SKM-1 treated with dmso at 0.1 percent for 144 hours (cell line): Measurements from ENCODE around the gene CHST3.
"Not testable (repeated sequence)": the region's sequence is repeated elsewhere in the genome, so short reads cannot be mapped to it uniquely, and the experiment has no call there.

Experiments used
- DNase-seq: peaks from one replicate; lab custom pipeline; 2025; ENCODE audit not compliant: unreplicated experiment; lab: John Stamatoyannopoulos, UW

Gene CHST3

GRCh38 chr10:71964098-71964742 is at the start of gene CHST3:
CHST3 (plus strand) TSS chr10:71964395; CDS start chr10:72005843, 41,448 bp downstream.
- no peak for DNase-seq

GRCh38 chr10:71916827-71917226 is 47.4 kb upstream of the CHST3 start:
- DNase-seq = no peak

GRCh38 chr10:71918992-71919391 is 45.2 kb upstream of the CHST3 start:
- DNase-seq = no peak

- not testable (repeated sequence) for DNase-seq
Observed at GRCh38 chr10:71919956-71920539, 44.1 kb upstream of the CHST3 start.

- DNase-seq = no peak
Observed at GRCh38 chr10:71920540-71921323, 43.5 kb upstream of the CHST3 start.

- no peak for DNase-seq
Observed at GRCh38 chr10:71921324-71922027, 42.7 kb upstream of the CHST3 start.

GRCh38 chr10:71923138-71923692 is 41.0 kb upstream of the CHST3 start:
- no peak for DNase-seq

GRCh38 chr10:71924771-71925170 is 39.4 kb upstream of the CHST3 start:
- DNase-seq = no peak

- no peak for DNase-seq
Observed at GRCh38 chr10:71927159-71927558, 37.0 kb upstream of the CHST3 start.

GRCh38 chr10:71927776-71928592 is 36.2 kb upstream of the CHST3 start:
- no peak for DNase-seq

GRCh38 chr10:71931295-71931694 is 32.9 kb upstream of the CHST3 start:
- DNase-seq = no peak

- no peak for DNase-seq
Observed at GRCh38 chr10:71933651-71934050, 30.5 kb upstream of the CHST3 start.

GRCh38 chr10:71938211-71938610 is 26.0 kb upstream of the CHST3 start:
- no peak for DNase-seq

- no peak for DNase-seq
Observed at GRCh38 chr10:71939304-71939703, 24.9 kb upstream of the CHST3 start.

- no peak for DNase-seq
Observed at GRCh38 chr10:71939861-71940474, 24.2 kb upstream of the CHST3 start.

- DNase-seq = no peak
Observed at GRCh38 chr10:71940752-71941151, 23.4 kb upstream of the CHST3 start.

- DNase-seq = no peak
Observed at GRCh38 chr10:71941318-71941717, 22.9 kb upstream of the CHST3 start.

- no peak for DNase-seq
Observed at GRCh38 chr10:71945819-71946474, 18.2 kb upstream of the CHST3 start.

- no peak for DNase-seq
Observed at GRCh38 chr10:71946700-71947099, 17.5 kb upstream of the CHST3 start.
